ENCODE measurements around the gene CMSS1. TPM values are rescaled to one million over a fixed set of nuclear protein-coding genes. Genes with fewer than 3 reads are reported as not detected.

CMSS1 gene
- total RNA-seq, 1 experiment from 2014 or later, result 70.6 TPM

DNA sequence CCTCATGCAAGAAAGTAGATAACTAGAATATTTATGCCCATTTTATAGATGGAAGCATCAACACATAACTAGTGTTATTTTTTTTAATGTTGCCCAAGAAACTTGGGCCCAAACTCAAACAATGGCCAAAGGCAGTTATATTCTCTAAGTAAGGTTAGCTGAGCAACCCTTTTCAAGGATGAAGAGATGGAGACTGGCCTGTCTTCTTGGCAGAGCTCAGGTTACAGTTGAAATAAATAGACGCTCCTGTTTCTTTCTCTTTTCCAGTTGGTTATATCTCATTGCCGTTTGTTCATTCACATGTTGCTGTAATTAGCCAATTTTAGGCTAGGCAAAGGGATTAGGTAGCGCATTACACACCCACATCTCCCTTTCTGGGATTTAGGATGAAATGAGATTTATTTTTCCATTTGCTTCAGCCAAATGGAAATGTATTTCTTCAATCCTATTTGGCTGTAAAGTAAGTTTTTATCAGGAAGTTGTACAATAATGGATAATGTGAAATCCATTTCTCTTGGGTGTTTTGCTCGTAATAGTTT, 93.2 kb downstream of the CMSS1 start:
- ATAC-seq, result no peak
- H3K27ac Mint-ChIP-seq, result no peak overlapping the region
- POLR2A ChIA-PET, result no interaction called here

More for the DNA sequence above, 93.2 kb downstream of the CMSS1 start:
- CTCF ChIA-PET, result interaction anchor here (1.3 to 1.7 kb wide), 3 partner anchors 17 to 343 kb away, joined by 3 to 8 read pairs (median 3); no protein-coding TSS in a partner anchor
- Mint-ChIP-seq H3K9me3 (no peaks in the 10 kb centered on the region), H3K36me3 (no peaks in the 10 kb centered on the region), H3K4me1 (peaks cover 42% of the 10 kb centered on the region), H3K4me3 (no peak overlapping the region), H3K27me3 (ENCODE audit: low read depth) (no peaks in the 10 kb centered on the region; the same call in 1 of the 2 replicates)
- no peak for DNase-seq (ENCODE audit: low spot score)
- no peak for TF ChIP-seq ZNF423 (CRISPR knock-in tag; IDR thresholded peaks at IDR 0.05)
- no peak for TF ChIP-seq ZNF317 (CRISPR knock-in tag; IDR thresholded peaks at IDR 0.05; ENCODE audit: borderline replicate concordance, low read depth)
- TF ChIP-seq PRRX2 (CRISPR knock-in tag; IDR thresholded peaks at IDR 0.05), result no peak
- TF ChIP-seq, protein P1, sequence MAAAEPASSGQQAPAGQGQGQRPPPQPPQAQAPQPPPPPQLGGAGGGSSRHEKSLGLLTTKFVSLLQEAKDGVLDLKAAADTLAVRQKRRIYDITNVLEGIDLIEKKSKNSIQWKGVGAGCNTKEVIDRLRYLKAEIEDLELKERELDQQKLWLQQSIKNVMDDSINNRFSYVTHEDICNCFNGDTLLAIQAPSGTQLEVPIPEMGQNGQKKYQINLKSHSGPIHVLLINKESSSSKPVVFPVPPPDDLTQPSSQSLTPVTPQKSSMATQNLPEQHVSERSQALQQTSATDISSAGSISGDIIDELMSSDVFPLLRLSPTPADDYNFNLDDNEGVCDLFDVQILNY (CRISPR knock-in tag; IDR thresholded peaks at IDR 0.05), result no peak
- TF ChIP-seq, protein P2, sequence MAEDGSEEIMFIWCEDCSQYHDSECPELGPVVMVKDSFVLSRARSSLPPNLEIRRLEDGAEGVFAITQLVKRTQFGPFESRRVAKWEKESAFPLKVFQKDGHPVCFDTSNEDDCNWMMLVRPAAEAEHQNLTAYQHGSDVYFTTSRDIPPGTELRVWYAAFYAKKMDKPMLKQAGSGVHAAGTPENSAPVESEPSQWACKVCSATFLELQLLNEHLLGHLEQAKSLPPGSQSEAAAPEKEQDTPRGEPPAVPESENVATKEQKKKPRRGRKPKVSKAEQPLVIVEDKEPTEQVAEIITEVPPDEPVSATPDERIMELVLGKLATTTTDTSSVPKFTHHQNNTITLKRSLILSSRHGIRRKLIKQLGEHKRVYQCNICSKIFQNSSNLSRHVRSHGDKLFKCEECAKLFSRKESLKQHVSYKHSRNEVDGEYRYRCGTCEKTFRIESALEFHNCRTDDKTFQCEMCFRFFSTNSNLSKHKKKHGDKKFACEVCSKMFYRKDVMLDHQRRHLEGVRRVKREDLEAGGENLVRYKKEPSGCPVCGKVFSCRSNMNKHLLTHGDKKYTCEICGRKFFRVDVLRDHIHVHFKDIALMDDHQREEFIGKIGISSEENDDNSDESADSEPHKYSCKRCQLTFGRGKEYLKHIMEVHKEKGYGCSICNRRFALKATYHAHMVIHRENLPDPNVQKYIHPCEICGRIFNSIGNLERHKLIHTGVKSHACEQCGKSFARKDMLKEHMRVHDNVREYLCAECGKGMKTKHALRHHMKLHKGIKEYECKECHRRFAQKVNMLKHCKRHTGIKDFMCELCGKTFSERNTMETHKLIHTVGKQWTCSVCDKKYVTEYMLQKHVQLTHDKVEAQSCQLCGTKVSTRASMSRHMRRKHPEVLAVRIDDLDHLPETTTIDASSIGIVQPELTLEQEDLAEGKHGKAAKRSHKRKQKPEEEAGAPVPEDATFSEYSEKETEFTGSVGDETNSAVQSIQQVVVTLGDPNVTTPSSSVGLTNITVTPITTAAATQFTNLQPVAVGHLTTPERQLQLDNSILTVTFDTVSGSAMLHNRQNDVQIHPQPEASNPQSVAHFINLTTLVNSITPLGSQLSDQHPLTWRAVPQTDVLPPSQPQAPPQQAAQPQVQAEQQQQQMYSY (CRISPR knock-in tag; IDR thresholded peaks at IDR 0.05), result no peak
- TF ChIP-seq, protein P3, sequence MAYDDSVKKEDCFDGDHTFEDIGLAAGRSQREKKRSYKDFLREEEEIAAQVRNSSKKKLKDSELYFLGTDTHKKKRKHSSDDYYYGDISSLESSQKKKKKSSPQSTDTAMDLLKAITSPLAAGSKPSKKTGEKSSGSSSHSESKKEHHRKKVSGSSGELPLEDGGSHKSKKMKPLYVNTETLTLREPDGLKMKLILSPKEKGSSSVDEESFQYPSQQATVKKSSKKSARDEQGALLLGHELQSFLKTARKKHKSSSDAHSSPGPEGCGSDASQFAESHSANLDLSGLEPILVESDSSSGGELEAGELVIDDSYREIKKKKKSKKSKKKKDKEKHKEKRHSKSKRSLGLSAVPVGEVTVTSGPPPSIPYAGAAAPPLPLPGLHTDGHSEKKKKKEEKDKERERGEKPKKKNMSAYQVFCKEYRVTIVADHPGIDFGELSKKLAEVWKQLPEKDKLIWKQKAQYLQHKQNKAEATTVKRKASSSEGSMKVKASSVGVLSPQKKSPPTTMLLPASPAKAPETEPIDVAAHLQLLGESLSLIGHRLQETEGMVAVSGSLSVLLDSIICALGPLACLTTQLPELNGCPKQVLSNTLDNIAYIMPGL (CRISPR knock-in tag; IDR thresholded peaks at IDR 0.05), result no peak
- TF ChIP-seq ZNF232 (CRISPR knock-in tag; IDR thresholded peaks at IDR 0.05), result no peak
- TF ChIP-seq HMGA2 (CRISPR knock-in tag; IDR thresholded peaks at IDR 0.05), result no peak
- no peak for TF ChIP-seq KAT7 (CRISPR knock-in tag; IDR thresholded peaks at IDR 0.05; ENCODE audit: borderline replicate concordance)
- TF ChIP-seq ZNF263 (CRISPR knock-in tag; IDR thresholded peaks at IDR 0.05; ENCODE audit: low read depth), result no peak
- no peak for TF ChIP-seq FOXJ3 (CRISPR knock-in tag; IDR thresholded peaks at IDR 0.05; ENCODE audit: borderline replicate concordance)
- no peak for TF ChIP-seq ZNF138 (CRISPR knock-in tag; conservative IDR thresholded peaks at IDR 0.05)
- TF ChIP-seq TCF7 (CRISPR knock-in tag; IDR thresholded peaks at IDR 0.05; ENCODE audit: low read depth), result no peak
- no peak for TF ChIP-seq RORB (CRISPR knock-in tag; IDR thresholded peaks at IDR 0.05)
- no peak for TF ChIP-seq JAZF1 (CRISPR knock-in tag; IDR thresholded peaks at IDR 0.05)
- no peak for TF ChIP-seq ELF4 (CRISPR knock-in tag; IDR thresholded peaks at IDR 0.05; ENCODE audit: low read depth)
- TF ChIP-seq, protein P4, sequence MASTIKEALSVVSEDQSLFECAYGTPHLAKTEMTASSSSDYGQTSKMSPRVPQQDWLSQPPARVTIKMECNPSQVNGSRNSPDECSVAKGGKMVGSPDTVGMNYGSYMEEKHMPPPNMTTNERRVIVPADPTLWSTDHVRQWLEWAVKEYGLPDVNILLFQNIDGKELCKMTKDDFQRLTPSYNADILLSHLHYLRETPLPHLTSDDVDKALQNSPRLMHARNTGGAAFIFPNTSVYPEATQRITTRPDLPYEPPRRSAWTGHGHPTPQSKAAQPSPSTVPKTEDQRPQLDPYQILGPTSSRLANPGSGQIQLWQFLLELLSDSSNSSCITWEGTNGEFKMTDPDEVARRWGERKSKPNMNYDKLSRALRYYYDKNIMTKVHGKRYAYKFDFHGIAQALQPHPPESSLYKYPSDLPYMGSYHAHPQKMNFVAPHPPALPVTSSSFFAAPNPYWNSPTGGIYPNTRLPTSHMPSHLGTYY (CRISPR knock-in tag; IDR thresholded peaks at IDR 0.05), result no peak
- TF ChIP-seq, protein P5, sequence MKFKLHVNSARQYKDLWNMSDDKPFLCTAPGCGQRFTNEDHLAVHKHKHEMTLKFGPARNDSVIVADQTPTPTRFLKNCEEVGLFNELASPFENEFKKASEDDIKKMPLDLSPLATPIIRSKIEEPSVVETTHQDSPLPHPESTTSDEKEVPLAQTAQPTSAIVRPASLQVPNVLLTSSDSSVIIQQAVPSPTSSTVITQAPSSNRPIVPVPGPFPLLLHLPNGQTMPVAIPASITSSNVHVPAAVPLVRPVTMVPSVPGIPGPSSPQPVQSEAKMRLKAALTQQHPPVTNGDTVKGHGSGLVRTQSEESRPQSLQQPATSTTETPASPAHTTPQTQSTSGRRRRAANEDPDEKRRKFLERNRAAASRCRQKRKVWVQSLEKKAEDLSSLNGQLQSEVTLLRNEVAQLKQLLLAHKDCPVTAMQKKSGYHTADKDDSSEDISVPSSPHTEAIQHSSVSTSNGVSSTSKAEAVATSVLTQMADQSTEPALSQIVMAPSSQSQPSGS (CRISPR knock-in tag; IDR thresholded peaks at IDR 0.05; ENCODE audit: borderline replicate concordance, low read depth), result no peak
- TF ChIP-seq, protein P6, sequence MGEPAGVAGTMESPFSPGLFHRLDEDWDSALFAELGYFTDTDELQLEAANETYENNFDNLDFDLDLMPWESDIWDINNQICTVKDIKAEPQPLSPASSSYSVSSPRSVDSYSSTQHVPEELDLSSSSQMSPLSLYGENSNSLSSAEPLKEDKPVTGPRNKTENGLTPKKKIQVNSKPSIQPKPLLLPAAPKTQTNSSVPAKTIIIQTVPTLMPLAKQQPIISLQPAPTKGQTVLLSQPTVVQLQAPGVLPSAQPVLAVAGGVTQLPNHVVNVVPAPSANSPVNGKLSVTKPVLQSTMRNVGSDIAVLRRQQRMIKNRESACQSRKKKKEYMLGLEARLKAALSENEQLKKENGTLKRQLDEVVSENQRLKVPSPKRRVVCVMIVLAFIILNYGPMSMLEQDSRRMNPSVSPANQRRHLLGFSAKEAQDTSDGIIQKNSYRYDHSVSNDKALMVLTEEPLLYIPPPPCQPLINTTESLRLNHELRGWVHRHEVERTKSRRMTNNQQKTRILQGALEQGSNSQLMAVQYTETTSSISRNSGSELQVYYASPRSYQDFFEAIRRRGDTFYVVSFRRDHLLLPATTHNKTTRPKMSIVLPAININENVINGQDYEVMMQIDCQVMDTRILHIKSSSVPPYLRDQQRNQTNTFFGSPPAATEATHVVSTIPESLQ (CRISPR knock-in tag; IDR thresholded peaks at IDR 0.05), result no peak
- no peak for TF ChIP-seq ZBTB21 (CRISPR knock-in tag; IDR thresholded peaks at IDR 0.05; ENCODE audit: borderline replicate concordance)
